Epidermal melanocyte (primary cell): ENCODE results near the gene LCN12.

Source experiments
- DNase-seq: peaks from one replicate; pipeline ENCODE4 v3.0.0; 2011; ENCODE audit warnings: low spot score; ENCODE audit not compliant: insufficient read length

The LCN12 gene

GRCh38 chr9:136926749-136927148 lies 25.3 kb upstream of the LCN12 start:
- DNase-seq: no peak

- DNase-seq: peak; percentile 77
Measured at GRCh38 chr9:136927343-136928271, 24.5 kb upstream of the LCN12 start.

GRCh38 chr9:136928591-136928990 lies 23.5 kb upstream of the LCN12 start:
- DNase-seq: no peak

GRCh38 chr9:136930014-136930413 lies 22.1 kb upstream of the LCN12 start:
- no peak for DNase-seq

DNA sequence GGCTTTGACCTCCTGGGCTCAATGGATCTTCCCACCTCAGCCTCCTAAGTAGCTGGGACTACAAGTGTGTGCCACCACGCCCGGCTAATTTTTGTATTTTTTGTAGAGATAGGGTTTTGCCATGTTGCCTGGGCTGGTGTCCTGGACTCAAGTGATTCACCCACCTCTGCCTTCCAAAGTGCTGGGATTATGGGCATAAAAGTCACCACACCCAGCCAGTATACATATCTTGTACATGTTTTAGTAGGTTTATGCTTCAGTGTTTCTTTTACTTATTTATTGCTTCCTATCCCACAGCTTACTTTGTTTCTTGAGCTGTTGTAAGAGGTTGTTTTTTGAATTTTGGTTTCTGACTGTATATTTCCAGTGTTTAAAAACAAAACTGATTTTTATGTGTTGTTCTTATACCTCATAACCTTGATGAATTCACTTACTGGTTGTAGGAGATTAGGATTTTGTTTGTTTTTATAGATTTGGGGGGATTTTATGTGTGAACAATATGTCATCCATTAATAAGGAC lies 20.4 kb upstream of the LCN12 start:
- no peak for DNase-seq

DNA sequence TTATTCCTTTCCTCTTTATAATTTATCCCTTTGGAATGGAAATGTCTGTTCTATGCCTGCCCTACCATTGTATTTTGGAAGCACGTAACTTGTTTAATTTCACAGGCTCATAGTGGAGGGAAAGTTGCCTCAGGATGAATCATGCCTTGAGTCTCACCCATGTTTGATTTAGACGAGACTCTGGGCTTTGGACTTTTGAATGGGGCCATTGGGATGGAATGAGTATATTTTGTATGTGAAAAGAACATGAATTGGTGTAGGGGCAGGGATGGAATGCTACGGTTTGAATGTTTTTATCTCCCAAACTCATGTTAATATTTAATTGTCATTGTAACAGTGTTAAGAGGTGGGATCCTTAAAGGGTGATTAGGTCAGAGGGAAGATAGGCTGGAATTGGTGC lies 17.8 kb upstream of the LCN12 start:
- DNase-seq: no peak

DNA sequence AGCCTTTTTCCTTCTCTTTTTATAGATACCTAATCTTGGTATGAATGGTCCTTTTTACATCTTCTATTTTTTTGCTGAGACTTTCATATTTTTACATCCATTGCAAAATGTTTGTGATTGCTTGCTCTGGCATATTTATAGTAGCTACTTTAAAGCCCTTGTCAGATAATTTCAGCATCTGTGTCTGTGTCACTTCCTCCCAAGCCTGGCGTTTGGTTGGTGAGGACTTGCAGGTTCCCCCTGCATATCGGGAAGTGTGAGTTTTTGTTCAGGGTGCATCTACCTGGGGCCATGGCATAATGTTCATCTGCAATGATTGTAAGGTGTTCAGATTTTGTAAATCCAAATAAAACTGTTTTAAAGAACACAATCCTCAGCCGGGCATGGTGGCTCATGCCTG lies 16.4 kb upstream of the LCN12 start:
- no peak for DNase-seq

DNA sequence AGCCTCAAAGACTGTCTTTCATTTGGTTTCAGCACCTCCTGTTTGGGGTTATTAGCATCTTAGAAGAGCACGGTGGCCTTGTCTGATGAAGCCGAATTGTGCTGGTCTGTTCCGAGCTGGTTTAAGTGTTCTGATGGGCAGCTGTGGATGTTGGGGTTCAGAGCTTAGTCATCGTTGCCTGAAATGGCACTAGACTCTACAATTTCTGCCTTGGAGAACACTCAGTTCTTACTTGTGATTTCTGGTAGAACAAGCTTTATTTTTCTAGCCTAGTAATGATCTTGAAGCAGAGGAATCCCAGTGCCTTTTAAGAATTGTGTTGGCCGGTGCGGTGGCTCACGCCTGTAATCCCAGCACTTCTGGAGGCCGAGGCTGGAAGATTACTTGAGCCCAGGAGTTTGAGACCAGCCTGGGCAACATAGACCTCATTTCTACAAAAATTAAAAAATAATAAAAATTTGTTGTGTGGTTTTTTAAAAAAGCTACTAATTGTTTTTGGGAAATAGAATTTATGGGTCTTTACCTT lies 15.4 kb upstream of the LCN12 start:
- no peak for DNase-seq

DNA sequence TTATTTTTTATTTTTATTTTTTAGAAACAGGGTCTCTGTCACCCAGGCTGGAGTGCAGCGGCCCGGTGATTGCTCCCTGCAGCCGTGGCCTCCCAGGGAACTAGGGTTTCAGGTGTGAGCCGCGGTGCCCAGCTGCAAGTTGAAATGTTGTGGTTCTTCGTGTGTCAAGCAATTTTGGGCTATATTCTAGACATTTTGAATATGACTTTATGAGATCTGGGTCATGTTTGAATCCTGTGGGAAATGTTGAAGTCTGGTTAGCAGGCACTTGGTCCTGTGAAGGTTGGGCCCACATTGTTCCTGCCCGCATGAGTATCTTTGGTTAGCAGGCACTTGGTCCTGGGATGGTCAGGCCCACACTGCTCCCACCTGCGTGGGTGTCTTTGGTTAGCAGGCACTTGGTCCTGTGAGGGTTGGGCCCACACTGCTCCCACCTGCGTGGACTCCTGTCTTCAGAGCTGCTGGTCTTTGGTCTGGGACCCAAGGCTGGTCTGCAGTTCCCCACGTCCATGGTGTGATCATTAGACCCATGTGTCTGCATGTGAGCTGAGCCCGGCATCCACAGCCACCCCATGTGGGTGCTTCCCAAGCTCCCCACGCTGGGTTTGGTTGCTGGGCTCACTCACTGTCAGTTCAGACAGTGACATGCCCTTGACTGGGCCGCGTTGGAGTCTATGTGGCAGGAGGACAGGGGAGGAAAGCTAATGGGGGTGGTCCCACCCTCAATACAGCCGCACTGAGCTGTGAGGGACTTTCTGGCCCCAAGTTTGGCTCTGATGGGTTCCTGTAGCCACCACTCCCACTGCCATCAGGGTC lies 14.7 kb upstream of the LCN12 start:
- no peak for DNase-seq

- no peak for DNase-seq
Measured at GRCh38 chr9:136939431-136939995, 12.6 kb upstream of the LCN12 start.

GRCh38 chr9:136939996-136940525 lies 12.0 kb upstream of the LCN12 start:
- no peak for DNase-seq

DNA sequence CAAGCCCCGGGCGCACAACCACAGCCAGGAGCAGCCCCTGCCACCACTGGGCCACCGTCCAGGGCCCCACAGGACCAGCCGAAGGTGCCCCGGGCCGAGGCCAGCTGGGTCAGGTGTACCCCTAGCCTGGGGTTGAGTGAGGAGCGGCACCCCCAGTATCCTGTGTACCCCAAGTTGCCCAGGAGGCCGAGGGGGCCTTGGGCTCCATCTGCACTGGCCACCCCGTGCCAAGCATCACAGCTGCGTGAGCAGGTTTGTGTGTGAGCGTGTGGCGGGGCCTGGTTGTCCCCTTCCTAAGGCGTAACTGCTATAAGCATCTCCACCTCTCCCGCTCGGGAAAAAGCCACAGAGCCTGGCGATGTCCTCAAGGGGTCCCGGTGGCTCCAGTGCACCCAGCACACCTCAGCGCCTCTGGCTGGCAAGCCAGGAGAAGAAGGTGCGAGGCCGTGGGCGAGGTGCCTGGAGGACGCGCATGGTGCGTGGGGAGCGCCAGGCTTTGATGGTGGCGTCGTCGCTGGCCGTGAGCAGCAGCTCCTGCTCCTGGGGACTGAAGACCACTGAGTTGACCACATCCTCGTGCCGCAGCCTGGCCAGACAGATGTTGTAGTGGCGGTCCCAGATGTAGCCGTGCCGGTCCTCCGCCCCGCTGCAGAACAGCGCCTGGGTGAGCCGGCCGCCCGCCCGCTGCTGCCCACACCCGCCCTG lies 11.4 kb upstream of the LCN12 start:
- no peak for DNase-seq

- DNase-seq: no peak
Measured at GRCh38 chr9:136941231-136942111, 10.6 kb upstream of the LCN12 start.

DNA sequence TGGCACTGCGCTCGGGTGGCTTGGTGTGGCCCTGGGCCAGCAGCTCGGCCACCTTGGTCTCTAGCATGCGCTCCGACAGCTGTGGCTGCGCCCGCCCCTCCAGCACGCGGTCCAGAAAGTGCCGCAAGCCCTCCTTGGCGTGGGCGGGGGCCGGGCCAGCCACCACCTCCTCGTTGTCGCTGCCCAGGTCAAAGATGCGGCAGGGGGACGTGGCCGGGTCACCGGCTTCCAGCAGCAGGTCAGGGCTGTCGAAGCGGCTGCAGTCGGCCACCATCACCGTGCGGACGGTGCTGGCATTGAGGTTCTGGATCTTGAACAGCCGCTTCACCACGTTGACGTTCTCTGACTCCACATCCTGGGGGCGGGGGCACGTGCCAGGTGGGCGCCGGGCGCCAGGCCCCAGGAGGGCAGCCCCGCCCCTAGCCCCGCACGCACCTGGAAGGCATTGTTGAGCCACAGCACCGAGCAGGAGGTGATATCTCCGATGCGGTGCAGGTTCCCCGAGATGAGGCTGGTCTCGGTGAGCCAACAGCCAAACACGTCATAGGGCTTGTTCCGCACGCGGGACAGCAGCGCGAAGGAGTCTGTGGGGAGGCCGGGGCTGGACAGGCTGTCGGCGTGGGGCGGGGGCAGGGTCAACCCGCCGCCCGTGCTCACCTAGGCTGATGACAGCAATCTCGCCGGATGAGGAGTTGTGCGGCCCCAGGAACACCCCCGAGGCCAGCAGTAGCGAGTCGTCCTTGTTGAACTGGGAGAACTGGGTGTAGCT lies 9.8 kb upstream of the LCN12 start:
- no peak for DNase-seq

DNA sequence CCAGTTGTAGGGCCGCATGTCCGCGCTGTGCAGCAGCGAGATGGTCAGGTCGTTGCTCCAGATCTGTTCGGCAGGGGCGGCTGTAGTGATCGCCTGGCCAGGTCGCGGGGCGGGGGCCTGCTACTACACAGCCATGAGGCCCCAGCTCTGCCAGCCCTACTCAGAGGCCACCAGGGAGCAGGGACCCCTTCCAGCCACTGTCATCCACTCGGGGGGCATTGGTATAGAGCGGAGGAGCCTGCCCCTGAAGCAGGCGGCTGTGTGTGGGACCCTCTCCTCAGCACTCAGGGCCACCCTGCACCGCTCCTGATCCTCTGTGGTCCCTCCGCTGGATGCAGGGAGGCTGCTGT lies 9.2 kb upstream of the LCN12 start:
- no peak for DNase-seq

- DNase-seq: peak; percentile 68
Measured at GRCh38 chr9:136943291-136944211, 8.5 kb upstream of the LCN12 start.

- DNase-seq: peak; percentile 78
Measured at GRCh38 chr9:136944212-136944518, 7.9 kb upstream of the LCN12 start.
